MM.1S (cell line): ENCODE results near the gene CDK6.

Experiments
- DNase-seq: peaks from one replicate; pipeline ENCODE4 v3.0.0-alpha.2; 2015
- H2AFZ ChIP-seq: fragments of 300-600 bp; sonication (generic); 2 replicates; pipeline ENCODE4 v1.6.0; 2016; ENCODE audit warnings: antibody characterized with exemption, low read length
- H3F3A ChIP-seq: fragments of 300-600 bp; sonication (generic); 2 replicates; pipeline ENCODE4 v1.6.1; 2016; ENCODE audit warnings: mild to moderate bottlenecking, antibody characterized with exemption, low read length, moderate library complexity, mixed read lengths; ENCODE audit not compliant: insufficient read depth
- H3K27ac ChIP-seq: fragments of 300-600 bp; sonication (generic); 2 replicates; pipeline ENCODE4 v1.5.1; 2016; ENCODE audit warnings: mild to moderate bottlenecking, low read length
- H3K27me3 ChIP-seq: fragments of 300-600 bp; sonication (generic); replicated peaks from 2 replicates; pipeline ENCODE4 v1.6.0; 2016; ENCODE audit warnings: low read length; ENCODE audit not compliant: insufficient read depth
- H3K36me3 ChIP-seq: fragments of 300-600 bp; sonication (generic); replicated peaks from 2 replicates; pipeline ENCODE4 v1.6.1; 2016; ENCODE audit warnings: mild to moderate bottlenecking, low read length, mixed read lengths; ENCODE audit not compliant: insufficient read depth
- H3K4me1 ChIP-seq: fragments of 300-600 bp; sonication (generic); 2 replicates; pipeline ENCODE4 v1.6.1; 2016; ENCODE audit warnings: low read length, mixed read lengths
- H3K4me2 ChIP-seq: fragments of 300-600 bp; sonication (generic); 2 replicates; pipeline ENCODE4 v1.6.0; 2016; ENCODE audit warnings: low read depth, low read length
- H3K4me3 ChIP-seq: fragments of 300-600 bp; sonication (generic); 2 replicates; pipeline ENCODE4 v1.5.1; 2016; ENCODE audit warnings: low read length, mixed read lengths
- H3K79me2 ChIP-seq: fragments of 300-600 bp; sonication (generic); 2 replicates; pipeline ENCODE4 v1.6.1; 2016; ENCODE audit warnings: mixed run types, low read length, mixed read lengths
- H3K9ac ChIP-seq: fragments of 300-600 bp; sonication (generic); 2 replicates; pipeline ENCODE4 v1.6.1; 2016; ENCODE audit warnings: low read length, mixed read lengths
- H3K9me2 ChIP-seq: fragments of 300-600 bp; sonication (generic); replicated peaks from 2 replicates; pipeline ENCODE4 v1.6.1; 2016; ENCODE audit warnings: mild to moderate bottlenecking, low read length, mixed read lengths; ENCODE audit not compliant: insufficient read depth
- H3K9me3 ChIP-seq: fragments of 300-600 bp; sonication (generic); replicated peaks from 2 replicates; pipeline ENCODE4 v1.6.1; 2016; ENCODE audit warnings: mild to moderate bottlenecking, low read length, mixed read lengths; ENCODE audit not compliant: insufficient read depth
- H4K20me1 ChIP-seq: fragments of 300-600 bp; sonication (generic); 2 replicates; pipeline ENCODE4 v1.6.1; 2016; ENCODE audit warnings: mild to moderate bottlenecking, low read length, moderate library complexity, mixed read lengths; ENCODE audit not compliant: insufficient read depth
- CTCF ChIP-seq: fragments of 300-600 bp; sonication (generic); IDR thresholded peaks from 2 replicates; pipeline ENCODE4 v1.5.1; 2016; ENCODE audit warnings: antibody characterized with exemption, low read length, mixed read lengths
- EZH2 ChIP-seq: fragments of 300-600 bp; sonication (generic); optimal IDR thresholded peaks from 2 replicates; pipeline ENCODE3; 2017; ENCODE audit warnings: low read depth, mild to moderate bottlenecking, antibody characterized with exemption, low read length, mixed read lengths
- EZH2phosphoT487 ChIP-seq: fragments of 300-600 bp; sonication (generic); IDR thresholded peaks from 2 replicates; pipeline ENCODE4 v1.6.1; 2018; ENCODE audit warnings: antibody characterized with exemption, low read length

The CDK6 gene

GRCh38 chr7:92563345-92563744, 273.0 kb downstream of the CDK6 start:
- Histone ChIP-seq H3K27me3 (no peaks in the 10 kb centered on the region), H3K79me2 (no peaks in the 10 kb centered on the region), H3F3A (no peaks in the 10 kb centered on the region), H3K36me3 (no peaks in the 10 kb centered on the region; the same call in 1 of the 2 replicates), H3K4me2 (no peak overlapping the region), H3K9ac (no peak overlapping the region), H4K20me1 (no peaks in the 10 kb centered on the region), H3K27ac (no peak overlapping the region), H3K4me1 (no peaks in the 10 kb centered on the region), H3K9me2 (no peaks in the 10 kb centered on the region), H3K9me3 (no peaks in the 10 kb centered on the region), H2AFZ (no peak overlapping the region), H3K4me3 (no peak overlapping the region)
- no peak for DNase-seq
- TF ChIP-seq EZH2phosphoT487 = no peak
- no peak for TF ChIP-seq CTCF
- no peak for TF ChIP-seq EZH2

DNA sequence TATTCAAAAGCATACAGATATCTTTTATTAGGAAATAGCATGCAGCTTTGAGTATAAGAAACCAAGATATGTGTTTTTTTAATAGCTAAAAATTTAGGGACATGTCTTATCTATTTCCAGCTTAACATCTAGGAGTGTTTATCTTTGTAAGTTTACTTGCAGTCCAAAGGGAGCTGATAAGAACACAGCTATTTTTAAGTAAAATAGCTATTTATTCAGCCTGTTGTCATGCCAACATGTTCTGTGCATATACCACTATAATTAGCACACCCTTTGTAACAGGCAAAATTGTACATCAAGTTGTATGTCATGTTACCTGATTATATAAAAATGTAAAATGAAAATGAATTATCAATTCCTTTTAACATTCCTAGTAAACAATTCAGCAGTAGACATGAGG, 275.8 kb downstream of the CDK6 start:
- Histone ChIP-seq H3K4me3 (no peak overlapping the region), H2AFZ (no peak overlapping the region), H3K36me3 (no peaks in the 10 kb centered on the region; the same call in 1 of the 2 replicates), H3K4me1 (no peaks in the 10 kb centered on the region), H3K27ac (no peak overlapping the region), H3K9ac (no peak overlapping the region), H4K20me1 (no peaks in the 10 kb centered on the region), H3K9me3 (no peaks in the 10 kb centered on the region), H3K79me2 (no peaks in the 10 kb centered on the region), H3K27me3 (no peaks in the 10 kb centered on the region), H3K9me2 (no peaks in the 10 kb centered on the region), H3K4me2 (no peak overlapping the region), H3F3A (no peaks in the 10 kb centered on the region)
- TF ChIP-seq EZH2phosphoT487 = no peak
- no peak for TF ChIP-seq CTCF
- no peak for TF ChIP-seq EZH2
- DNase-seq = no peak

DNA sequence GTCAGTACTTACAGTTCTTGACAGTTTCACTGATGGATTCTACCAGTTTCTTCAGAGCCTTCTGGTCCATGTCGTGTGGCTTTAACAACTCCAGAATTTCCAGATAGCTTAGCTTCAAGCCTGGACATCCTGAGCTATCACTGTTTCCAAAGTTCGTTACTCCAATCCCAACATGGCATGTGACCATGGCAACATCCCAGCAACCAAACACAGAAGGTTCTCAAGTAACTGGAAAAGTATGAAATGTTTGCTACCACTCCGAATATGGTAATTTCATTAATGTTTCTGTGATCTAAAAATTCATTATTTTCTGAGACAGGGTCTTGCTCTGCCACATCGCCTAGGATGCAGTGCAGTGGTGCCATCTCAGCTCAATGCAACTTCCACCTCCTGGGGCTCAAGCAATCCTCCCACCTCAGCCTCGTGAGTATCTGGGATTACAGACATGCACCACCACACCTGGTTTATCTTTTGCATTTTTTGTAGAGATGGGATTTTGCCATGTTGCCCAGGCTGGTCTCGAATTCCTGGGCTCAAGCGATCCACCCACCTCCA, 278.5 kb downstream of the CDK6 start:
- Histone ChIP-seq H3K4me2 (no peak overlapping the region), H3K9me3 (no peaks in the 10 kb centered on the region), H3K27me3 (no peaks in the 10 kb centered on the region), H2AFZ (no peak overlapping the region), H3K4me1 (no peaks in the 10 kb centered on the region), H3K9ac (no peak overlapping the region), H3K4me3 (no peak overlapping the region), H3K36me3 (no peaks in the 10 kb centered on the region), H3K9me2 (no peaks in the 10 kb centered on the region), H3K27ac (no peak overlapping the region), H4K20me1 (no peaks in the 10 kb centered on the region), H3K79me2 (no peaks in the 10 kb centered on the region), H3F3A (no peaks in the 10 kb centered on the region)
- no peak for DNase-seq
- TF ChIP-seq CTCF = no peak
- TF ChIP-seq EZH2 = no peak
- TF ChIP-seq EZH2phosphoT487 = no peak
